UCSD-AML1 (cell line): ENCODE results near the gene PCLO.
"Not testable (repeated sequence)": the region's sequence is repeated elsewhere in the genome, so short reads cannot be mapped to it uniquely, and the experiment has no call there.

Experiments
- DNase-seq: peaks from one replicate; lab custom pipeline; 2025; ENCODE audit not compliant: unreplicated experiment; lab: John Stamatoyannopoulos, UW

PCLO gene

GRCh38 chr7:82742163-82742562 lies 420.5 kb downstream of the PCLO start:
- no peak for DNase-seq

GRCh38 chr7:82741493-82741892 lies 421.2 kb downstream of the PCLO start:
- DNase-seq, result no peak

- no peak for DNase-seq
Measured at GRCh38 chr7:82740246-82740848, 422.3 kb downstream of the PCLO start.

- DNase-seq, result no peak
Measured at GRCh38 chr7:82736633-82737032, 426.1 kb downstream of the PCLO start.

- DNase-seq, result no peak
Measured at GRCh38 chr7:82732677-82733076, 430.0 kb downstream of the PCLO start.

- DNase-seq, result no peak
Measured at GRCh38 chr7:82729172-82730030, 433.3 kb downstream of the PCLO start.

- DNase-seq, result no peak
Measured at GRCh38 chr7:82726038-82726800, 436.5 kb downstream of the PCLO start.

- DNase-seq, result no peak
Measured at GRCh38 chr7:82723411-82723810, 439.3 kb downstream of the PCLO start.

- no peak for DNase-seq
Measured at GRCh38 chr7:82722946-82723345, 439.7 kb downstream of the PCLO start.

- DNase-seq, result no peak
Measured at GRCh38 chr7:82715344-82715743, 447.3 kb downstream of the PCLO start.

GRCh38 chr7:82714883-82715282 lies 447.8 kb downstream of the PCLO start:
- DNase-seq, result no peak

- DNase-seq, result no peak
Measured at GRCh38 chr7:82713506-82713905, 449.2 kb downstream of the PCLO start.

GRCh38 chr7:82706344-82706743 lies 456.3 kb downstream of the PCLO start:
- not testable (repeated sequence) for DNase-seq

GRCh38 chr7:82705517-82706260 lies 457.0 kb downstream of the PCLO start:
- no peak for DNase-seq

- DNase-seq, result no peak
Measured at GRCh38 chr7:82704121-82704520, 458.6 kb downstream of the PCLO start.
